Caco-2 (cell line): ENCODE data around the gene HLTF. TPM values are rescaled to one million over a fixed set of nuclear protein-coding genes. Genes with fewer than 3 reads are reported as not detected.

Experiments
- BruUV-seq: library from RNA; stranded (reverse); fragments of 400-500 nt; replicated peaks from 2 replicates; lab custom pipeline; 2021; lab: Mats Ljungman, UMichigan
- CTCF ChIA-PET: fragments of 300-600 bp; sonication (Branson Sonifier 250); formaldehyde crosslinking; loops from one replicate; lab custom pipeline; 2022; ENCODE audit warnings: antibody characterized with exemption; lab: Charles Lee
- POLR2A ChIA-PET: fragments of 300-600 bp; sonication (Branson Sonifier 250); formaldehyde crosslinking; loops from one replicate; lab custom pipeline; 2022; ENCODE audit warnings: antibody characterized with exemption; lab: Charles Lee
- DNase-seq, 2 experiments: peaks; one replicate each; pipeline versions ENCODE4 v3.0.0 to v3.0.0-alpha.2; 2020 to 2022
- H3K27me3 ChIP-seq: replicated peaks from 2 replicates; pipeline ENCODE4 v1.6.0; 2011; ENCODE audit warnings: low read length; ENCODE audit not compliant: control insufficient read depth, insufficient read depth
- H3K36me3 ChIP-seq: 2 replicates; pipeline ENCODE4 v1.5.1; 2011; ENCODE audit warnings: low read length; ENCODE audit not compliant: control insufficient read depth, insufficient read depth
- H3K4me1 ChIP-seq: fragments of 250-450 bp; sonication (Bioruptor Pico); 2 replicates; pipeline ENCODE4 v1.5.1; 2020; ENCODE audit warnings: mild to moderate bottlenecking
- H3K4me3 ChIP-seq: 2 replicates; pipeline ENCODE4 v1.5.1; 2011; ENCODE audit warnings: low read depth, mild to moderate bottlenecking, control low read depth, low read length
- H3K9me3 ChIP-seq: fragments of 250-450 bp; sonication (Bioruptor Pico); 2 replicates; pipeline ENCODE4 v1.5.1; 2020; ENCODE audit warnings: mild to moderate bottlenecking, moderate library complexity
- H3K27ac Mint-ChIP-seq: one replicate; pipeline ENCODE4 v1.8.0; 2022; ENCODE audit warnings: mixed read lengths; ENCODE audit not compliant: unreplicated experiment
- H3K27me3 Mint-ChIP-seq: one replicate; pipeline ENCODE4 v1.8.0; 2022; ENCODE audit warnings: mixed read lengths; ENCODE audit not compliant: insufficient read depth, unreplicated experiment
- H3K36me3 Mint-ChIP-seq: one replicate; pipeline ENCODE4 v1.8.0; 2022; ENCODE audit warnings: mild to moderate bottlenecking, mixed read lengths; ENCODE audit not compliant: insufficient read depth, unreplicated experiment
- H3K4me1 Mint-ChIP-seq: one replicate; pipeline ENCODE4 v1.8.0; 2022; ENCODE audit warnings: low read depth, mixed read lengths; ENCODE audit not compliant: unreplicated experiment
- H3K4me3 Mint-ChIP-seq: one replicate; pipeline ENCODE4 v1.8.0; 2022; ENCODE audit warnings: mild to moderate bottlenecking, moderate library complexity, mixed read lengths; ENCODE audit not compliant: unreplicated experiment
- H3K9me3 Mint-ChIP-seq: one replicate; pipeline ENCODE4 v1.8.0; 2022; ENCODE audit warnings: mixed read lengths; ENCODE audit not compliant: unreplicated experiment
- intact Hi-C: fragments of 100-400 bp; cut with micrococcal nuclease; formaldehyde crosslinking; loops from one replicate; pipeline ENCODE4 v1.10.0; 2022; ENCODE audit not compliant: unreplicated experiment
- total RNA-seq: library from RNA; stranded (reverse); gene quantifications from 2 replicates; pipeline ENCODE4 v1.2.3, GENCODE V29; 2022
- TF ChIP-seq, protein P1 (sequence below), 2 experiments: fragments of 200-600 bp in 1 of 2; IDR thresholded peaks; 1 replicate in 1 of 2; 2 replicates in 1 of 2; pipeline versions ENCODE4 v1.5.1 to v1.8.0; 2011 to 2022; ENCODE audit warnings: antibody characterized with exemption in 1 of 2, control low read depth in 1 of 2, inconsistent platforms in 1 of 2, low read depth in 1 of 2, low read length in 1 of 2, mild to moderate bottlenecking in 1 of 2, moderate library complexity in 1 of 2; ENCODE audit not compliant: insufficient read depth in 1 of 2, severe bottlenecking in 1 of 2, unreplicated experiment in 1 of 2

The HLTF gene
- total RNA-seq, 1 experiment from 2014 or later: 53.0 TPM

DNA sequence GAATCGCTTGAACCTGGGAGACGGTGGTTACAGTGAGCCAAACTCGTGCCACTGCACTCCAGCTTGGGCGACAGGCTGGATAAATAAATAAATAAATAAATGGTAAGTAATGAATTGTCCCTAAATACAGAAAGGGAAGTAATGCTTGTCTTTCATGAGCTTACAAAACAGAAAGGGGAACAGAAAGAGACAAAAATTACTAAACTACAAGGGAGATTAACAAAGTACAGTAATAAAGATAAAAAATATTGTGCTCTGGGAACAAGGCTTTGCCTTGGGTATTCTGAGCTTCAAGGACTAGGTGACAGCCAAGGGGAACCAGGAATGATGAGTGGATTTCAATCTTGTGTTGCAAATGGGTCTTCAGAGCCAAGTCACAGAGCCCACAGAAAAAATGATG lies 9.2 kb upstream of the HLTF start:
- Mint-ChIP-seq H3K27ac (no peak overlapping the region), H3K36me3 (no peaks in the 10 kb centered on the region), H3K4me3 (no peak overlapping the region), H3K27me3 (no peaks in the 10 kb centered on the region), H3K9me3 (no peaks in the 10 kb centered on the region), H3K4me1 (peaks cover 4% of the 10 kb centered on the region)
- no peak for DNase-seq
- Histone ChIP-seq H3K27me3 (no peaks in the 10 kb centered on the region), H3K4me3 (no peak overlapping the region), H3K4me1 (no peaks in the 10 kb centered on the region), H3K36me3 (no peaks in the 10 kb centered on the region), H3K9me3 (no peaks in the 10 kb centered on the region)
- no TSS peak for BruUV-seq
- CTCF ChIA-PET: no interaction called here
- TF ChIP-seq, protein P1, sequence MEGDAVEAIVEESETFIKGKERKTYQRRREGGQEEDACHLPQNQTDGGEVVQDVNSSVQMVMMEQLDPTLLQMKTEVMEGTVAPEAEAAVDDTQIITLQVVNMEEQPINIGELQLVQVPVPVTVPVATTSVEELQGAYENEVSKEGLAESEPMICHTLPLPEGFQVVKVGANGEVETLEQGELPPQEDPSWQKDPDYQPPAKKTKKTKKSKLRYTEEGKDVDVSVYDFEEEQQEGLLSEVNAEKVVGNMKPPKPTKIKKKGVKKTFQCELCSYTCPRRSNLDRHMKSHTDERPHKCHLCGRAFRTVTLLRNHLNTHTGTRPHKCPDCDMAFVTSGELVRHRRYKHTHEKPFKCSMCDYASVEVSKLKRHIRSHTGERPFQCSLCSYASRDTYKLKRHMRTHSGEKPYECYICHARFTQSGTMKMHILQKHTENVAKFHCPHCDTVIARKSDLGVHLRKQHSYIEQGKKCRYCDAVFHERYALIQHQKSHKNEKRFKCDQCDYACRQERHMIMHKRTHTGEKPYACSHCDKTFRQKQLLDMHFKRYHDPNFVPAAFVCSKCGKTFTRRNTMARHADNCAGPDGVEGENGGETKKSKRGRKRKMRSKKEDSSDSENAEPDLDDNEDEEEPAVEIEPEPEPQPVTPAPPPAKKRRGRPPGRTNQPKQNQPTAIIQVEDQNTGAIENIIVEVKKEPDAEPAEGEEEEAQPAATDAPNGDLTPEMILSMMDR (IDR thresholded peaks at IDR 0.05; ENCODE audit: insufficient read depth in 1 of 2, low read depth in 1 of 2, low read length in 1 of 2, severe bottlenecking in 1 of 2, unreplicated experiment in 1 of 2): no peak
- POLR2A ChIA-PET: no interaction called here
- intact Hi-C loops: no loop called here

DNA sequence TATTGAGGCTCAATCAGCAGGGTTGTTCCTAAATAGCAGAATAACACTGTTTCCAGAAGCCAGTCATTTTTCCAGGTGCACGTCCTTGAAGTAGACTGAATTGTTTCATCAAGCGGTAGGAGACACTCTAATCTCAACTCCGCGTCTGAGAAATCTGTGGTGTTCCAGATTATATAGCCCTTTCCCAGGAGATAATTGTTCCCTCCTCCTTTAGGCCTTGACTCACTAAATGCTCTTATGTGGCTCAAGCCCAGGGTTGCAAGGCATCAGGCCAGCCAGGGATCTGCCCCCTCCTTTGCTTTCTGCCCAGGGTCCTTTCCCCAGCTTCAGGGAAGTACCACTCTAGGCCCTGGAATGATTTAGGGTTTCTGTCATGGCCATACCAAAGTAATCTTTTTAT lies 5.7 kb upstream of the HLTF start:
- no peak overlapping the region for H3K4me3 Mint-ChIP-seq
- TF ChIP-seq, protein P1 (IDR thresholded peaks at IDR 0.05; ENCODE audit: insufficient read depth in 1 of 2, low read depth in 1 of 2, low read length in 1 of 2, severe bottlenecking in 1 of 2, unreplicated experiment in 1 of 2): no peak
- Histone ChIP-seq H3K4me3 (no peak overlapping the region), H3K9me3 (no peaks in the 10 kb centered on the region), H3K27me3 (no peaks in the 10 kb centered on the region), H3K36me3 (no peaks in the 10 kb centered on the region), H3K4me1 (peaks cover 2% of the 10 kb centered on the region; the same call in 1 of the 2 replicates)
- no TSS peak for BruUV-seq
- intact Hi-C loops: no loop called here
- no peak overlapping the region for H3K27ac Mint-ChIP-seq
- DNase-seq: no peak
- H3K9me3 Mint-ChIP-seq: no peaks in the 10 kb centered on the region
- H3K36me3 Mint-ChIP-seq: no peaks in the 10 kb centered on the region
- H3K27me3 Mint-ChIP-seq: no peaks in the 10 kb centered on the region
- peaks cover 5% of the 10 kb centered on the region for H3K4me1 Mint-ChIP-seq
- CTCF ChIA-PET: no interaction called here
- POLR2A ChIA-PET: no interaction called here

DNA sequence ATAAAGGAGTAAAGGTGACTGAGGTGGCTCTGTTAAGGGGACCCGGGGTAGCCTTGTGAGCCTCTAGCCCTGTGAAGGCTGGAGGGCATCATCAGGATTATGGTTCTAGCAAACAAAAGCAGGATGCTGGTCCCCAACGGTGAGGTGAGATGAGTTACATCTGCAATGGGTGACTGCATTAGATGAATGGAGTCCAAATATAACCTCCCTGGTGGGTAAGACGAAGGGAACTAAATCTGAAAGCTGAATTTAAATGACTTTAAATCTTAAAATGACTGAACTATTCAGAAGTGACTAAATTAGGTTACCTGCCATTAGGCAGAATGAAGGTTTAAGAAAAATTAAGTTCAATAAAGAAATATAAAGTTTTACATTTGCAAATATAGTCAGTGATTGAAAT lies 4.6 kb upstream of the HLTF start:
- Mint-ChIP-seq H3K4me1 (peaks cover 5% of the 10 kb centered on the region), H3K27me3 (no peaks in the 10 kb centered on the region), H3K36me3 (peaks cover 10% of the 10 kb centered on the region), H3K9me3 (no peaks in the 10 kb centered on the region), H3K4me3 (no peak overlapping the region), H3K27ac (no peak overlapping the region)
- Histone ChIP-seq H3K9me3 (no peaks in the 10 kb centered on the region), H3K36me3 (no peaks in the 10 kb centered on the region), H3K4me3 (no peak overlapping the region), H3K27me3 (no peaks in the 10 kb centered on the region), H3K4me1 (peaks cover 5% of the 10 kb centered on the region; the same call in 1 of the 2 replicates)
- ChIA-PET CTCF (no interaction called here), POLR2A (no interaction called here)
- TF ChIP-seq, protein P1 (IDR thresholded peaks at IDR 0.05; ENCODE audit: insufficient read depth in 1 of 2, low read depth in 1 of 2, low read length in 1 of 2, severe bottlenecking in 1 of 2, unreplicated experiment in 1 of 2): no peak
- DNase-seq: no peak
- BruUV-seq: no TSS peak
- intact Hi-C loops: no loop called here
